RWPE1 (cell line): ENCODE measurements around the gene BACH2.
"Not testable (repeated sequence)": the region's sequence is repeated elsewhere in the genome, so short reads cannot be mapped to it uniquely, and the experiment has no call there.

ENCODE experiments used
- CTCF ChIA-PET: fragments of 350-600 bp; sonication (Branson Sonifier 250); formaldehyde crosslinking; extraction: SDS; loops from one replicate; lab custom pipeline; 2021; lab: Yijun Ruan, JAX
- POLR2A ChIA-PET: fragments of 400-600 bp; formaldehyde crosslinking; extraction: SDS; loops from one replicate; lab custom pipeline; 2020; ENCODE audit warnings: antibody characterized with exemption; ENCODE audit not compliant: low non-redundant PET; lab: Yijun Ruan, JAX
- DNase-seq: peaks from one replicate; pipeline ENCODE4 v3.0.0; 2012; ENCODE audit warnings: low spot score
- H3K27ac ChIP-seq: fragments of 450-650 bp; 2 replicates; pipeline ENCODE4 v1.5.1; 2017
- CTCF ChIP-seq: fragments of 450-650 bp; conservative IDR thresholded peaks from 2 replicates; pipeline ENCODE4 v1.5.1; 2017; ENCODE audit warnings: low read depth, mild to moderate bottlenecking

Gene BACH2

GRCh38 chr6:90168693-90169131, 127.9 kb downstream of the BACH2 start:
- no peak for TF ChIP-seq CTCF
- H3K27ac ChIP-seq: no peak overlapping the region
- CTCF ChIA-PET: interaction anchor here (0.9 kb wide), 1 partner anchor 27 kb away, joined by 3 read pairs; no protein-coding TSS in a partner anchor
- POLR2A ChIA-PET: no interaction called here
- peak; percentile 56 for DNase-seq

- TF ChIP-seq CTCF: no peak
- no peak for DNase-seq
- POLR2A ChIA-PET: no interaction called here
- CTCF ChIA-PET: no interaction called here
- 0 out of 2 replicates have a peak overlapping the region, but pooled peaks have one; percentile 26 for H3K27ac ChIP-seq
These were observed 128.9 kb downstream of the BACH2 start for GRCh38 chr6:90167514-90168379.

GRCh38 chr6:90166155-90166924, 130.3 kb downstream of the BACH2 start:
- H3K27ac ChIP-seq, CTCF ChIA-PET, DNase-seq, POLR2A ChIA-PET: not testable (repeated sequence)

- POLR2A ChIA-PET: no interaction called here
- TF ChIP-seq CTCF: no peak
- no peak overlapping the region for H3K27ac ChIP-seq
- CTCF ChIA-PET: interaction anchor here (0.8 kb wide), 1 partner anchor 1493 kb away, joined by 3 read pairs; no protein-coding TSS in a partner anchor
- no peak for DNase-seq
These were observed 133.8 kb downstream of the BACH2 start for GRCh38 chr6:90162648-90163387.

GRCh38 chr6:90160013-90160412, 136.6 kb downstream of the BACH2 start:
- DNase-seq: no peak
- H3K27ac ChIP-seq: no peak overlapping the region
- ChIA-PET POLR2A (interaction anchor here (0.5 kb wide), 1 partner anchor 199 kb away, joined by 3 read pairs; no protein-coding TSS in a partner anchor), CTCF (no interaction called here)
- no peak for TF ChIP-seq CTCF

GRCh38 chr6:90159452-90159851, 137.2 kb downstream of the BACH2 start:
- POLR2A ChIA-PET: no interaction called here
- DNase-seq: no peak
- no peak for TF ChIP-seq CTCF
- H3K27ac ChIP-seq: no peak overlapping the region
- CTCF ChIA-PET: no interaction called here
